Fibroblast of lung (primary cell): ENCODE data around the gene DLAT.

Experiments used
- CTCF ChIP-seq, 2 donors: IDR thresholded peaks in 1 of 2; conservative IDR thresholded peaks in 1 of 2; 1 replicate in 1 of 2; 2 replicates in 1 of 2; pipeline ENCODE4 v1.5.1; 2011 to 2012; ENCODE audit warnings: low read length in 2 of 2, control low read depth in 1 of 2, inconsistent platforms in 1 of 2, low read depth in 1 of 2, mild to moderate bottlenecking in 1 of 2
- EZH2 ChIP-seq: IDR thresholded peaks from 2 replicates; pipeline ENCODE4 v1.5.1; 2012; ENCODE audit warnings: low read length, control low read depth, mild to moderate bottlenecking; ENCODE audit errors: missing control alignments

- no peak for TF ChIP-seq CTCF (conservative IDR thresholded peaks at IDR 0.05 in 1 of 2, IDR thresholded peaks at IDR 0.05 in 1 of 2; ENCODE audit: low read depth in 1 of 2, low read length in 2 of 2)
- no peak for TF ChIP-seq EZH2
These were observed 29.1 kb upstream of the DLAT start for GRCh38 chr11:111996129-111996528.
